ELF-1 (cell line): Measurements from ENCODE around the gene ATG10.
"Not testable (repeated sequence)": the region's sequence is repeated elsewhere in the genome, so short reads cannot be mapped to it uniquely, and the experiment has no call there.

ENCODE experiments used
- DNase-seq: peaks from one replicate; pipeline ENCODE4 v3.0.0-alpha.2; 2016; ENCODE audit warnings: low read depth, low spot score

ATG10 gene

GRCh38 chr5:82054004-82054710 is 82.3 kb downstream of the ATG10 start:
- no peak for DNase-seq

- no peak for DNase-seq
Measured at GRCh38 chr5:82057051-82057450, 85.2 kb downstream of the ATG10 start.

GRCh38 chr5:82058710-82059109 is 86.9 kb downstream of the ATG10 start:
- no peak for DNase-seq

- no peak for DNase-seq
Measured at GRCh38 chr5:82066791-82067190, 95.0 kb downstream of the ATG10 start.

- DNase-seq = not testable (repeated sequence)
Measured at GRCh38 chr5:82068042-82068441, 96.2 kb downstream of the ATG10 start.

- DNase-seq = no peak
Measured at GRCh38 chr5:82068723-82069122, 96.9 kb downstream of the ATG10 start.

GRCh38 chr5:82072138-82072537 is 100.3 kb downstream of the ATG10 start:
- no peak for DNase-seq

GRCh38 chr5:82073179-82073578 is 101.4 kb downstream of the ATG10 start:
- DNase-seq = no peak

GRCh38 chr5:82074950-82075349 is 103.1 kb downstream of the ATG10 start:
- DNase-seq = no peak

GRCh38 chr5:82077496-82077895 is 105.7 kb downstream of the ATG10 start:
- DNase-seq = no peak

- no peak for DNase-seq
Measured at GRCh38 chr5:82091617-82092016, 119.8 kb downstream of the ATG10 start.

- no peak for DNase-seq
Measured at GRCh38 chr5:82095536-82095935, 123.7 kb downstream of the ATG10 start.

GRCh38 chr5:82096249-82096648 is 124.4 kb downstream of the ATG10 start:
- no peak for DNase-seq

- peak; percentile 11 for DNase-seq
Measured at GRCh38 chr5:82100303-82101077, 128.7 kb downstream of the ATG10 start.

GRCh38 chr5:82104872-82105271 is 133.0 kb downstream of the ATG10 start:
- DNase-seq = no peak

GRCh38 chr5:82105457-82105856 is 133.6 kb downstream of the ATG10 start:
- DNase-seq = peak; percentile 3

- DNase-seq = no peak
Measured at GRCh38 chr5:82106207-82106606, 134.4 kb downstream of the ATG10 start.

GRCh38 chr5:82106756-82107155 is 134.9 kb downstream of the ATG10 start:
- DNase-seq = no peak

GRCh38 chr5:82107267-82107666 is 135.4 kb downstream of the ATG10 start:
- DNase-seq = no peak

GRCh38 chr5:82109013-82109412 is 137.2 kb downstream of the ATG10 start:
- DNase-seq = no peak

GRCh38 chr5:82109915-82110314 is 138.1 kb downstream of the ATG10 start:
- not testable (repeated sequence) for DNase-seq

- no peak for DNase-seq
Measured at GRCh38 chr5:82111191-82111590, 139.4 kb downstream of the ATG10 start.

GRCh38 chr5:82115858-82116257 is 144.0 kb downstream of the ATG10 start:
- DNase-seq = no peak
